ENCODE measurements around the gene LAMTOR5. TPM values are rescaled to one million over a fixed set of nuclear protein-coding genes. Genes with fewer than 3 reads are reported as not detected.

LAMTOR5 gene
- total RNA-seq, 1 donor from 2014 or later, result 29.5 TPM

GRCh38 chr1:110380672-110381283 lies 26.7 kb downstream of the LAMTOR5 start:
- Histone ChIP-seq H3K36me3 (ENCODE audit: control insufficient read depth, insufficient read depth, low read length) (peaks cover 5% of the 10 kb centered on the region), H3K4me3 (ENCODE audit: low read depth, low read length) (no peak overlapping the region), H3K27me3 (ENCODE audit: control insufficient read depth, insufficient read depth, low read length) (no peaks in the 10 kb centered on the region)
- FAIRE-seq (no peak), DNase-seq (ENCODE audit: low read depth) (peak; percentile 41)
- no peak for TF ChIP-seq CTCF (IDR thresholded peaks at IDR 0.05; ENCODE audit: insufficient read depth, low read length, severe bottlenecking)

- Histone ChIP-seq H3K27me3 (ENCODE audit: control insufficient read depth, insufficient read depth, low read length) (no peaks in the 10 kb centered on the region), H3K36me3 (ENCODE audit: control insufficient read depth, insufficient read depth, low read length) (peaks cover 8% of the 10 kb centered on the region), H3K4me3 (ENCODE audit: low read depth, low read length) (no peak overlapping the region)
- DNase-seq (ENCODE audit: low read depth), result no peak
- TF ChIP-seq CTCF (IDR thresholded peaks at IDR 0.05; ENCODE audit: insufficient read depth, low read length, severe bottlenecking), result no peak
- FAIRE-seq, result no peak
Measured at GRCh38 chr1:110375490-110375889, 32.0 kb downstream of the LAMTOR5 start.

GRCh38 chr1:110370827-110371226 lies 36.7 kb downstream of the LAMTOR5 start:
- Histone ChIP-seq H3K27me3 (ENCODE audit: control insufficient read depth, insufficient read depth, low read length) (no peaks in the 10 kb centered on the region), H3K4me3 (ENCODE audit: low read depth, low read length) (no peak overlapping the region), H3K36me3 (ENCODE audit: control insufficient read depth, insufficient read depth, low read length) (peaks cover 5% of the 10 kb centered on the region)
- TF ChIP-seq CTCF (IDR thresholded peaks at IDR 0.05; ENCODE audit: insufficient read depth, low read length, severe bottlenecking), result no peak
- FAIRE-seq (no peak), DNase-seq (ENCODE audit: low read depth) (peak; percentile 80)

- Histone ChIP-seq H3K36me3 (ENCODE audit: control insufficient read depth, insufficient read depth, low read length) (peaks cover 1% of the 10 kb centered on the region), H3K27me3 (ENCODE audit: control insufficient read depth, insufficient read depth, low read length) (no peaks in the 10 kb centered on the region), H3K4me3 (ENCODE audit: low read depth, low read length) (no peak overlapping the region)
- DNase-seq (ENCODE audit: low read depth) (no peak), FAIRE-seq (no peak)
- TF ChIP-seq CTCF (IDR thresholded peaks at IDR 0.05; ENCODE audit: insufficient read depth, low read length, severe bottlenecking), result no peak
Measured at GRCh38 chr1:110364221-110364620, 43.3 kb downstream of the LAMTOR5 start.

- FAIRE-seq (no peak), DNase-seq (ENCODE audit: low read depth) (no peak)
- no peak for TF ChIP-seq CTCF (IDR thresholded peaks at IDR 0.05; ENCODE audit: insufficient read depth, low read length, severe bottlenecking)
- no peaks in the 10 kb centered on the region for H3K36me3 ChIP-seq (ENCODE audit: control insufficient read depth, insufficient read depth, low read length)
- no peak overlapping the region for H3K4me3 ChIP-seq (ENCODE audit: low read depth, low read length)
- H3K27me3 ChIP-seq (ENCODE audit: control insufficient read depth, insufficient read depth, low read length), result no peaks in the 10 kb centered on the region
Measured at GRCh38 chr1:110361856-110362255, 45.6 kb downstream of the LAMTOR5 start.

DNA sequence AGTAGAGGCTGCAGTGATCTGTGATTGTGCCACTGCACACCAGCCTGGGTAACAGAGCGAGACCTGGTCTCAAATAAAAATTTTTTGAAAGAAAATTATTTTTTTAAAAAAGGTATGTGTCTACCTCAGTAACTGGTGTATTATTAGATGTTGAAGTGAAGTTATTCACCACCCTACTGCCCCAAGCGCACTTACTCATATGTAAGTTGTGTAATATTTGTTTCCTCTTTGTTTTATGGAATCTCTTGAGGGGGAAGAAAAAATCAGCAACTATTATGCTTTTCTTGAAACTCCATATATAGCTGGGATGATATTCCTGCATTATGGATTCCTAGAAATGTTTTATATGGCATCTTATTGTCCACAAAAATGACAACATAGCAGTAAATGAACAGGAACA lies 47.1 kb downstream of the LAMTOR5 start:
- Histone ChIP-seq H3K36me3 (ENCODE audit: control insufficient read depth, insufficient read depth, low read length) (no peaks in the 10 kb centered on the region), H3K27me3 (ENCODE audit: control insufficient read depth, insufficient read depth, low read length) (no peaks in the 10 kb centered on the region), H3K4me3 (ENCODE audit: low read depth, low read length) (no peak overlapping the region)
- no peak for TF ChIP-seq CTCF (IDR thresholded peaks at IDR 0.05; ENCODE audit: insufficient read depth, low read length, severe bottlenecking)
- FAIRE-seq, result no peak
- peak; percentile 36 for DNase-seq (ENCODE audit: low read depth)
